Neural progenitor cell (in vitro differentiated cells): Measurements from ENCODE around the gene MSANTD1.

Source experiments
- CTCF ChIP-seq: fragments of 200-600 bp; sonication (generic); IDR thresholded peaks from 2 replicates; pipeline ENCODE4 v1.5.1; 2017; ENCODE audit warnings: antibody characterized with exemption, mild to moderate bottlenecking
- EZH2 ChIP-seq: fragments of 200-600 bp; sonication (generic); IDR thresholded peaks from 2 replicates; pipeline ENCODE4 v1.6.1; 2017; ENCODE audit warnings: antibody characterized with exemption, mild to moderate bottlenecking, moderate library complexity

DNA sequence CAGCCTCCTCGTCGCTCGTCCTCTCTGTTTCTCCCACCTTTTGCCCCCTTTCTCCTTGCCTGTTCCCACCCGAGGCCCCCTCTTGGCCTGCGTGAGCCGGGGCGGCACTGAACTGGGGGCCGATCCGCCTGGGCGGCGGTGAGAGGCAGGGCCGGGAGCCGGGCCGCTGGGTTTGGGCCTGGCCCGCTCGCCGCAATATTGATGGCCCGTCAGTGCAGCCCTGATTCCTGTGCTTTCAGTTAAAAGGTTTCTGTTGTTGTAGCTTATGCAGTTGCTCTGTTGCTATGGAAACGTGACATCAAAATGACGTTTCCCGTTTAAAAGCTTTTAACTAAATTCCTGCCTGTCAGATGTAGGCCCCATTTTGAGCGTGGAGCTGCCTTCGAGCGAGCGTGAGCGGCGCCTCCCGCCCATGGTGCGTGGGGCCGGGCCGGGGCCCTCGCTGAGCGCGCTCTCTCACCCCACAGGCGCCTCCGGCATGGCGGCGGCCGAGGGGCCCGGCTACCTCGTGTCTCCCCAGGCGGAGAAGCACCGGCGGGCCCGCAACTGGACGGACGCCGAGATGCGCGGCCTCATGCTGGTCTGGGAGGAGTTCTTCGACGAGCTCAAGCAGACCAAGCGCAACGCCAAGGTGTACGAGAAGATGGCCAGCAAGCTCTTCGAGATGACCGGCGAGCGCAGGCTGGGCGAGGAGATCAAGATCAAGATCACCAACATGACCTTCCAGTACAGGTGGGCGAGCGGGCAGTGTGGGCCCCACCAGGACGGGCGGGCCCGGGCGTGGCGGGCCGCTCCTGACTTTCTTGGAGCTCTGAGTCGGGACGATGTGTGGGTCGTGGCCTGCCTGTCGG is at the start of gene MSANTD1:
- TF ChIP-seq EZH2 (no peak), CTCF (no peak)
